ENCODE results near the gene KCNJ5. TPM values are rescaled to one million over a fixed set of nuclear protein-coding genes. Genes with fewer than 3 reads are reported as not detected.

KCNJ5 gene
- total RNA-seq, 1 experiment from 2014 or later = 0.11 TPM

GRCh38 chr11:128934351-128934750 lies 43.2 kb downstream of the KCNJ5 start:
- H3K23me2 ChIP-seq (ENCODE audit: insufficient read length, low read depth, low read length, poor library complexity, severe bottlenecking) = no peaks in the 10 kb centered on the region
- no peak overlapping the region for H4K91ac ChIP-seq (ENCODE audit: insufficient read length, low read depth, low read length)
- H2AK5ac ChIP-seq (ENCODE audit: insufficient read length, low read length) = no peak overlapping the region
- H2AFZ ChIP-seq (ENCODE audit: low read length) = no peak overlapping the region
- no peak overlapping the region for H3K14ac ChIP-seq (ENCODE audit: insufficient read depth, low read length)
- no peak overlapping the region for H3T11ph ChIP-seq (ENCODE audit: low read length)
- no peak overlapping the region for H3K23ac ChIP-seq (ENCODE audit: insufficient read length, low read depth, low read length)
- H2BK20ac ChIP-seq (ENCODE audit: low read depth, low read length, poor library complexity, severe bottlenecking) = no peak overlapping the region
- H3K79me1 ChIP-seq (ENCODE audit: insufficient read depth, low read depth, low read length, poor library complexity, severe bottlenecking) = no peaks in the 10 kb centered on the region
- H2BK5ac ChIP-seq (ENCODE audit: insufficient read length, low read length) = no peak overlapping the region
- H3K4me3 Mint-ChIP-seq = no peak overlapping the region
- no peak overlapping the region for H3K27ac Mint-ChIP-seq
- H2BK15ac ChIP-seq (ENCODE audit: low read depth, low read length) = no peak overlapping the region
- no peaks in the 10 kb centered on the region for H3K9me3 ChIP-seq (ENCODE audit: control insufficient read depth, low read depth, low read length)
- H3K4me2 ChIP-seq (ENCODE audit: insufficient read depth, insufficient read length, low read length) = no peak overlapping the region
- H3K56ac ChIP-seq (ENCODE audit: insufficient read length, low read depth, low read length) = no peak overlapping the region
- H4K20me1 ChIP-seq (ENCODE audit: control insufficient read depth, insufficient read depth, insufficient read length) = no peaks in the 10 kb centered on the region
- H4K8ac ChIP-seq (replicated peaks; ENCODE audit: insufficient read length, low read depth, low read length) = no peak overlapping the region
- H3K27me3 Mint-ChIP-seq (ENCODE audit: low read depth) = peaks cover 57% of the 10 kb centered on the region
- DNase-seq = no peak
- no peak for TF ChIP-seq CTCF (conservative IDR thresholded peaks at IDR 0.05)
- H3K4ac ChIP-seq (ENCODE audit: low read depth, low read length) = no peak overlapping the region
- H3K4me1 Mint-ChIP-seq = peaks cover 27 to 36% of the 10 kb centered on the region in 2 experiments
- no peak overlapping the region for H2BK12ac ChIP-seq (ENCODE audit: insufficient read length, low read depth, low read length)
- H4K5ac ChIP-seq (ENCODE audit: insufficient read length, low read depth, low read length) = no peak overlapping the region
- H3K36me3 Mint-ChIP-seq (ENCODE audit: insufficient read depth in 1 of 3, low read depth in 3 of 3) = 0 out of 7 replicates have a peak, but pooled peaks cover 0 to 3% (median 0%) of the 10 kb centered on the region in 3 experiments
- H3K27me3 ChIP-seq (ENCODE audit: insufficient read depth, low read length) = peaks cover 2% of the 10 kb centered on the region; the same call in 1 of the 2 replicates
- H3K79me2 ChIP-seq (ENCODE audit: insufficient read depth, low read length) = no peaks in the 10 kb centered on the region
- peaks cover 0 to 3% of the 10 kb centered on the region in 2 experiments; a peak in 2 of 5 replicates for H3K9me3 Mint-ChIP-seq
- no peaks in the 10 kb centered on the region; the same call in 1 of the 2 replicates for H3K4me1 ChIP-seq (ENCODE audit: insufficient read depth, low read length)
- no peak overlapping the region for H3K18ac ChIP-seq (ENCODE audit: insufficient read length, low read depth, low read length)
- H3K9ac ChIP-seq (ENCODE audit: extremely low read depth, insufficient read length, low read length) = no peak overlapping the region
- H2BK120ac ChIP-seq (ENCODE audit: low read depth, low read length, poor library complexity, severe bottlenecking) = no peak overlapping the region
- WGBS (ENCODE audit: extremely low coverage, insufficient read length, low lambda C conversion rate) = no CpG with 5 or more reads among the region's 7 CpGs
- H3K27ac ChIP-seq (ENCODE audit: insufficient read length, low read depth, low read length) = no peak overlapping the region

Measured in H9 (cell line).